ENCODE measurements around the gene CDH2. TPM values are rescaled to one million over a fixed set of nuclear protein-coding genes. Genes with fewer than 3 reads are reported as not detected.
A peak's percentile ranks its signal among the peaks of the same experiment; 100 is the strongest.

CDH2 gene
- total and polyA plus RNA-seq, 2 experiments from 2014 or later, result 103 to 165 TPM

GRCh38 chr18:28167835-28168349 lies 9.0 kb downstream of the CDH2 start:
- 81 to 84% methylated on average over 8 of the region's 8 CpGs for WGBS, 2 experiments (ENCODE audit: low coverage in 1 of 2, low lambda C conversion rate in 2 of 2, missing lambda C conversion rate in 2 of 2)
- no peak for TF ChIP-seq EZH2 (IDR thresholded peaks at IDR 0.05; ENCODE audit: insufficient read depth, poor library complexity, severe bottlenecking)
- TF ChIP-seq EZH2phosphoT487 (IDR thresholded peaks at IDR 0.05; ENCODE audit: insufficient read depth, low read depth), result no peak
- H3K79me2 ChIP-seq (ENCODE audit: insufficient read depth), result peaks cover 99% of the 10 kb centered on the region
- no peak overlapping the region for H3K4me2 ChIP-seq (ENCODE audit: unreplicated experiment)
- H3K4me1 ChIP-seq (ENCODE audit: insufficient read depth), result peaks cover 32% of the 10 kb centered on the region
- no peak overlapping the region for H3K9ac ChIP-seq
- in situ Hi-C loops (cut with MboI), result no loop called here
- H3K4me3 ChIP-seq, result no peak overlapping the region
- H3K27me3 ChIP-seq (replicated peaks; ENCODE audit: insufficient read depth), result no peaks in the 10 kb centered on the region
- no peaks in the 10 kb centered on the region for H3K9me3 ChIP-seq (ENCODE audit: low read depth)
- no peaks in the 10 kb centered on the region for H3K9me2 ChIP-seq (ENCODE audit: insufficient read depth)
- no peaks in the 10 kb centered on the region for H3K36me3 ChIP-seq (ENCODE audit: low read depth)
- DNase-seq, result no peak
- H2AFZ ChIP-seq, result no peak overlapping the region
- H3K27ac ChIP-seq, result no peak overlapping the region
- H3F3A ChIP-seq (ENCODE audit: insufficient read depth), result peaks cover 23% of the 10 kb centered on the region
- no peaks in the 10 kb centered on the region for H4K20me1 ChIP-seq (ENCODE audit: insufficient read depth)

DNA sequence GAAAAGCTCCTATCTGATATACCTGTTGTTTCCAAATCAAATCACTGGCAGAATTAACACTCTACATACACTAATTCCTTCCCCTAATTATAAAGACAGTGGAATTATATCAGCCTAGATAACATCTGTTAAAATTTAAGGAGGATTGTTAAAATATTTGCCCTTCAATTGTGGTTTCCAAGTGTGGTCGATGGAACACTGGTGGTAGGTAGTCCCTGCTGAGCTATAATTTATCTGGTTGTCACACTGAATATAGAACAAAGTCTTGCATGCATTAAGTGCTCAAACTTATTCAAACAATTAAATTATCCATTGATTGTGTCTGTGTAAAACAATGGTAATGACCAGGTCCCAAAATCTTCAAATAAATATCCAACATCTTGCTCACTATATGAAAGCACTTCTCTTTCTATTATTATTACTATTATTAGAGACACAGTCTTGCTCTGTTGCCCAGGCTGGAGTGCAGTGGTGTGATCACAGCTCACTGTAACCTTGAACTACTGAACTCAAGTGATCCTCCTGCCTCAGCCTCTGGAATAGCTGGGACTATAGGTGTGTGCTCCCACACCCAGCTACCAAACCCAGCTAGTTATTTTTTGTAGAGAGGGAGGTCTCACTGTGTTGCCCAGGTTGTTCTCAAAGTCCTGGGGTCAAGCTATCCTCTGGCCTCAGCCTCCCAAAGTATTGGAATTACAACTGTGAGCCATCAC lies 12.0 kb downstream of the CDH2 start:
- H3K9me3 ChIP-seq (ENCODE audit: low read depth), result no peaks in the 10 kb centered on the region
- H3K9ac ChIP-seq, result no peak overlapping the region
- in situ Hi-C loops (cut with MboI), result no loop called here
- TF ChIP-seq EZH2 (IDR thresholded peaks at IDR 0.05; ENCODE audit: insufficient read depth, poor library complexity, severe bottlenecking) (no peak), EZH2phosphoT487 (IDR thresholded peaks at IDR 0.05; ENCODE audit: insufficient read depth, low read depth) (no peak)
- H3K4me2 ChIP-seq (ENCODE audit: unreplicated experiment), result no peak overlapping the region
- no peak overlapping the region for H3K27ac ChIP-seq
- H3K4me3 ChIP-seq, result no peak overlapping the region
- WGBS, 2 experiments (ENCODE audit: low coverage in 1 of 2, low lambda C conversion rate in 2 of 2, missing lambda C conversion rate in 2 of 2), result 8 to 9% methylated on average over 1 of the region's 1 CpG
- H3F3A ChIP-seq (ENCODE audit: insufficient read depth), result peaks cover 45% of the 10 kb centered on the region
- no peak for DNase-seq
- H3K27me3 ChIP-seq (replicated peaks; ENCODE audit: insufficient read depth), result no peaks in the 10 kb centered on the region
- no peaks in the 10 kb centered on the region for H3K36me3 ChIP-seq (ENCODE audit: low read depth)
- peaks cover 99% of the 10 kb centered on the region for H3K79me2 ChIP-seq (ENCODE audit: insufficient read depth)
- H4K20me1 ChIP-seq (ENCODE audit: insufficient read depth), result no peaks in the 10 kb centered on the region
- peaks cover 34% of the 10 kb centered on the region for H3K4me1 ChIP-seq (ENCODE audit: insufficient read depth)
- H2AFZ ChIP-seq, result no peak overlapping the region
- H3K9me2 ChIP-seq (ENCODE audit: insufficient read depth), result no peaks in the 10 kb centered on the region

- no peak overlapping the region for H3K9ac ChIP-seq
- no peak overlapping the region for H2AFZ ChIP-seq
- H3K79me2 ChIP-seq (ENCODE audit: insufficient read depth), result peaks cover 99% of the 10 kb centered on the region
- no peaks in the 10 kb centered on the region for H3K9me2 ChIP-seq (ENCODE audit: insufficient read depth)
- DNase-seq, result peak; percentile 81
- H3K4me3 ChIP-seq, result no peak overlapping the region
- in situ Hi-C loops (cut with MboI), result no loop called here
- no peaks in the 10 kb centered on the region for H3K9me3 ChIP-seq (ENCODE audit: low read depth)
- WGBS, 2 experiments (ENCODE audit: low coverage in 1 of 2, low lambda C conversion rate in 2 of 2, missing lambda C conversion rate in 2 of 2), result 86 to 87% methylated on average over 2 of the region's 2 CpGs
- peak overlapping the region; percentile 23 for H3K4me2 ChIP-seq (ENCODE audit: unreplicated experiment)
- H3K4me1 ChIP-seq (ENCODE audit: insufficient read depth), result peaks cover 39% of the 10 kb centered on the region
- TF ChIP-seq EZH2 (IDR thresholded peaks at IDR 0.05; ENCODE audit: insufficient read depth, poor library complexity, severe bottlenecking), result no peak
- no peak for TF ChIP-seq EZH2phosphoT487 (IDR thresholded peaks at IDR 0.05; ENCODE audit: insufficient read depth, low read depth)
- no peaks in the 10 kb centered on the region for H3K36me3 ChIP-seq (ENCODE audit: low read depth)
- peak overlapping the region; percentile 53 for H3K27ac ChIP-seq
- H4K20me1 ChIP-seq (ENCODE audit: insufficient read depth), result no peaks in the 10 kb centered on the region
- no peaks in the 10 kb centered on the region for H3K27me3 ChIP-seq (replicated peaks; ENCODE audit: insufficient read depth)
- H3F3A ChIP-seq (ENCODE audit: insufficient read depth), result peaks cover 45% of the 10 kb centered on the region
These were observed 13.6 kb downstream of the CDH2 start for GRCh38 chr18:28163201-28163775.

DNA sequence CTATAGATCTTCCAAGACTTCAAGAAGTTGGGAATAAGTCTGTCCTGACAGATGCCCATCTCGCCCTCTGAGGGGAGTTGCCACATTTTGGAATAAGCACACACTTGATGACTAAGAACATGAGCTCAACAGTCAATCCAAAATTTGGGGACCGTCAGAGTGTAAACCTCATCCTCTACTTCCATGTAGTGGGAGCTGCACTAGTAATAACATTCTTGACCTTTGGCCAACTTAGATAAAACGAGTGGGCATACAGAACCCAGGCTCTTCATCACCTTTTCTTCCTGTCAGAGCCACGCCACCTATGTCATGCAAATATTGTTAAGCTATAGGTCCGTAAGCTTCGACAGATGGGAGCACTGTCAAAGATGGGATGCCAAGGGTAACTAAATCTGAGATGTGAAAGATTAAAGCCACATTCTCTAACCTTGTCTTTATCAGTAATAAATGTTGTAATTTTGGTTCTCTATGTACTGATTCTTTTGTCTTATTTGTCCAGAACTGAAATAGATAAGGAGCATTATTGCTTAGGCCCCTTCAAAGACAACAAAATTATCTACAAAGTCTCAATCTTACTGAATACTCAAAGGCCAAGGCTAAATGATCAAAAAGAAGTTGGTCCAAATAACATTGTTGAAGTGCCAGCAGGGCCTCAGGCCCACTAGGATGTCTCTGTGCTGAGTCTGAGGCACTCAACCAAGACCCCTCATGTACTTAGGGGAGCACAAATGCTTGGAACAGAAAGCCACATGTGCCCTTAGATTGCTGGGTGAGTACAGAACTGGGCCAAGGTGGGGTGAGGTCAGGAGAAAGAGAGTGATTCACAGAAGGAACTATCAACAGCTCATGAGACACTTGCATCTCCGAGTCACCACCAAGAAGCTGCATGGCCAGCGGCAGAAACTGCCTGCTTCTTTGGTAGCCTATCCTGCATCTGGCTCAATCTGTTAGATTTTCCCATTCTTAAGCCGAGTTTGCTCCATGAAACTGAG lies 15.0 kb downstream of the CDH2 start:
- peaks cover 50% of the 10 kb centered on the region for H3F3A ChIP-seq (ENCODE audit: insufficient read depth)
- H3K4me3 ChIP-seq, result no peak overlapping the region
- in situ Hi-C loops (cut with MboI), result no loop called here
- no peaks in the 10 kb centered on the region for H3K9me3 ChIP-seq (ENCODE audit: low read depth)
- no peak overlapping the region for H3K9ac ChIP-seq
- 52 to 64% methylated on average over 9 of the region's 9 CpGs for WGBS, 2 experiments (ENCODE audit: low coverage in 1 of 2, low lambda C conversion rate in 2 of 2, missing lambda C conversion rate in 2 of 2)
- peak overlapping the region; percentile 23 for H3K4me2 ChIP-seq (ENCODE audit: unreplicated experiment)
- TF ChIP-seq EZH2phosphoT487 (IDR thresholded peaks at IDR 0.05; ENCODE audit: insufficient read depth, low read depth) (no peak), EZH2 (IDR thresholded peaks at IDR 0.05; ENCODE audit: insufficient read depth, poor library complexity, severe bottlenecking) (no peak)
- H3K4me1 ChIP-seq (ENCODE audit: insufficient read depth), result peaks cover 43% of the 10 kb centered on the region
- peaks cover 2% of the 10 kb centered on the region; the same call in 1 of the 2 replicates for H4K20me1 ChIP-seq (ENCODE audit: insufficient read depth)
- peak; percentile 86 for DNase-seq
- H3K27ac ChIP-seq, result peak overlapping the region; percentile 53
- H2AFZ ChIP-seq, result no peak overlapping the region
- H3K27me3 ChIP-seq (replicated peaks; ENCODE audit: insufficient read depth), result no peaks in the 10 kb centered on the region
- H3K9me2 ChIP-seq (ENCODE audit: insufficient read depth), result no peaks in the 10 kb centered on the region
- H3K36me3 ChIP-seq (ENCODE audit: low read depth), result no peaks in the 10 kb centered on the region
- peaks cover 99% of the 10 kb centered on the region for H3K79me2 ChIP-seq (ENCODE audit: insufficient read depth)
